ENCODE results near the gene LCOR. TPM values are rescaled to one million over a fixed set of nuclear protein-coding genes. Genes with fewer than 3 reads are reported as not detected.

The LCOR gene
- total and polyA plus RNA-seq, 2 of the 4 experiments (the other 2 are of a cell fraction) = 3.7 to 36.9 TPM

GRCh38 chr10:96890580-96890979 is 58.5 kb downstream of the LCOR start:
- Histone ChIP-seq H2AK5ac (ENCODE audit: low read depth, low read length) (no peak overlapping the region), H3K36me3 (ENCODE audit: control insufficient read depth, insufficient read depth, low read length) (peaks cover 4% of the 10 kb centered on the region; the same call in 1 of the 2 replicates), H2BK15ac (ENCODE audit: low read depth, low read length) (no peak overlapping the region), H3K9ac (ENCODE audit: low read depth, low read length) (no peak overlapping the region), H3K4me3 (ENCODE audit: insufficient read depth, low read depth, low read length) (no peak overlapping the region), H3K4me1 (ENCODE audit: control insufficient read depth, insufficient read depth, low read length) (no peaks in the 10 kb centered on the region), H3K23ac (ENCODE audit: low read depth, low read length) (no peak overlapping the region), H2AK9ac (replicated peaks; ENCODE audit: low read depth, low read length, poor library complexity) (no peak overlapping the region), H4K20me1 (ENCODE audit: insufficient read depth, low read length) (peaks cover 37% of the 10 kb centered on the region), H2BK120ac (ENCODE audit: low read depth, low read length) (no peak overlapping the region), H3K14ac (replicated peaks; ENCODE audit: low read depth, low read length) (no peak overlapping the region), H3K56ac (ENCODE audit: extremely low read depth, insufficient read depth, low read length) (no peak overlapping the region), H3K9me1 (ENCODE audit: insufficient read depth, low read length) (peaks cover 4% of the 10 kb centered on the region; the same call in 1 of the 2 replicates), H4K8ac (ENCODE audit: low read depth in 2 of 2, low read length in 2 of 2) (no peak overlapping the region), H3K4me2 (ENCODE audit: low read depth, low read length) (no peak overlapping the region), H3K4ac (ENCODE audit: low read depth, low read length) (no peak overlapping the region), H3K9me3 (ENCODE audit: control insufficient read depth, insufficient read depth, low read length) (0 out of 2 replicates have a peak, but pooled peaks cover 2% of the 10 kb centered on the region), H4K5ac (ENCODE audit: low read depth, low read length) (no peak overlapping the region), H2AFZ (replicated peaks; ENCODE audit: low read length, poor library complexity) (no peak overlapping the region), H2BK20ac (ENCODE audit: low read depth, low read length) (no peak overlapping the region), H3K27me3 (ENCODE audit: control insufficient read depth, insufficient read depth, low read length) (no peaks in the 10 kb centered on the region), H4K91ac (ENCODE audit: insufficient read depth, low read depth, low read length) (no peak overlapping the region), H3K79me1 (ENCODE audit: low read depth in 1 of 2, low read length in 2 of 2) (peaks cover 25 to 46% of the 10 kb centered on the region in 2 experiments), H2BK5ac (ENCODE audit: low read depth, low read length, poor library complexity, severe bottlenecking) (no peak overlapping the region), H3K18ac (ENCODE audit: low read depth, low read length) (no peak overlapping the region), H3K27ac (ENCODE audit: insufficient read depth, low read length) (no peak overlapping the region)
- ChIA-PET CTCF (no interaction called here), POLR2A (ENCODE audit: unreplicated experiment) (no interaction called here)
- no peak for ATAC-seq (ENCODE audit: low read depth)
- intact Hi-C loops (cut with micrococcal nuclease) = no loop called here
- dilution Hi-C loops (cut with HindIII; ENCODE audit: low sequenced_read_pairs, unreplicated experiment) = no loop called here
- BruUV-seq (replicated peaks) = no TSS peak
- DNase-seq = no peak
- in situ Hi-C loops (cut with MboI; ENCODE audit: low sequenced_read_pairs) = loop anchor here (5.0 kb wide), 1 partner anchor 33 kb away; no protein-coding TSS in a partner anchor
- WGBS, 2 experiments (ENCODE audit: extremely low coverage in 2 of 2, insufficient read length in 1 of 2) = 100% methylated on average over 1 of the region's 3 CpGs; no CpG with 5 or more reads in 1 of the 2 experiments
- TF ChIP-seq POLR2A (IDR thresholded peaks at IDR 0.05; ENCODE audit: low read depth, low read length) (no peak), MAFK (IDR thresholded peaks at IDR 0.05; ENCODE audit: low read depth, low read length) (no peak), MAZ (IDR thresholded peaks at IDR 0.05; ENCODE audit: borderline replicate concordance, low read depth, low read length) (no peak), RCOR1 (IDR thresholded peaks at IDR 0.05; ENCODE audit: insufficient replicate concordance, low read length) (no peak), MXI1 (IDR thresholded peaks at IDR 0.05; ENCODE audit: borderline replicate concordance, low read depth, low read length) (no peak), CHD1 (IDR thresholded peaks at IDR 0.05; ENCODE audit: low read depth, low read length) (no peak), RAD21 (IDR thresholded peaks at IDR 0.05; ENCODE audit: low read length) (no peak), USF2 (IDR thresholded peaks at IDR 0.05; ENCODE audit: low read depth, low read length) (no peak), RFX5 (IDR thresholded peaks at IDR 0.05; ENCODE audit: low read depth, low read length) (no peak), SMC3 (IDR thresholded peaks at IDR 0.05; ENCODE audit: low read depth, low read length) (no peak), BHLHE40 (IDR thresholded peaks at IDR 0.05; ENCODE audit: low read depth, low read length) (no peak), NFE2L2 (IDR thresholded peaks at IDR 0.05; ENCODE audit: low read depth, low read length) (no peak), FOS (IDR thresholded peaks at IDR 0.05; ENCODE audit: low read depth, low read length) (no peak), CEBPB (IDR thresholded peaks at IDR 0.05; ENCODE audit: low read depth, low read length) (no peak)
- TF ChIP-seq, protein P1, sequence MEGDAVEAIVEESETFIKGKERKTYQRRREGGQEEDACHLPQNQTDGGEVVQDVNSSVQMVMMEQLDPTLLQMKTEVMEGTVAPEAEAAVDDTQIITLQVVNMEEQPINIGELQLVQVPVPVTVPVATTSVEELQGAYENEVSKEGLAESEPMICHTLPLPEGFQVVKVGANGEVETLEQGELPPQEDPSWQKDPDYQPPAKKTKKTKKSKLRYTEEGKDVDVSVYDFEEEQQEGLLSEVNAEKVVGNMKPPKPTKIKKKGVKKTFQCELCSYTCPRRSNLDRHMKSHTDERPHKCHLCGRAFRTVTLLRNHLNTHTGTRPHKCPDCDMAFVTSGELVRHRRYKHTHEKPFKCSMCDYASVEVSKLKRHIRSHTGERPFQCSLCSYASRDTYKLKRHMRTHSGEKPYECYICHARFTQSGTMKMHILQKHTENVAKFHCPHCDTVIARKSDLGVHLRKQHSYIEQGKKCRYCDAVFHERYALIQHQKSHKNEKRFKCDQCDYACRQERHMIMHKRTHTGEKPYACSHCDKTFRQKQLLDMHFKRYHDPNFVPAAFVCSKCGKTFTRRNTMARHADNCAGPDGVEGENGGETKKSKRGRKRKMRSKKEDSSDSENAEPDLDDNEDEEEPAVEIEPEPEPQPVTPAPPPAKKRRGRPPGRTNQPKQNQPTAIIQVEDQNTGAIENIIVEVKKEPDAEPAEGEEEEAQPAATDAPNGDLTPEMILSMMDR (conservative IDR thresholded peaks at IDR 0.05; ENCODE audit: low read depth, low read length) = no peak
- TF ChIP-seq, protein P2, sequence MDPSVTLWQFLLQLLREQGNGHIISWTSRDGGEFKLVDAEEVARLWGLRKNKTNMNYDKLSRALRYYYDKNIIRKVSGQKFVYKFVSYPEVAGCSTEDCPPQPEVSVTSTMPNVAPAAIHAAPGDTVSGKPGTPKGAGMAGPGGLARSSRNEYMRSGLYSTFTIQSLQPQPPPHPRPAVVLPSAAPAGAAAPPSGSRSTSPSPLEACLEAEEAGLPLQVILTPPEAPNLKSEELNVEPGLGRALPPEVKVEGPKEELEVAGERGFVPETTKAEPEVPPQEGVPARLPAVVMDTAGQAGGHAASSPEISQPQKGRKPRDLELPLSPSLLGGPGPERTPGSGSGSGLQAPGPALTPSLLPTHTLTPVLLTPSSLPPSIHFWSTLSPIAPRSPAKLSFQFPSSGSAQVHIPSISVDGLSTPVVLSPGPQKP (IDR thresholded peaks at IDR 0.05; ENCODE audit: borderline replicate concordance, low read depth, low read length) = no peak

Measured in IMR-90 (cell line).